OCI-LY3 (cell line): ENCODE data around the gene SND1.

Source experiments
- H2AFZ ChIP-seq: fragments of 200-600, 300-600 bp; shearing (Covaris generic); 2 replicates; pipeline ENCODE4 v1.6.0; 2014; ENCODE audit warnings: antibody characterized with exemption, low read depth, low read length
- H3K27ac ChIP-seq: fragments of 200-600, 300-600 bp; sonication (generic); 2 replicates; pipeline ENCODE4 v1.5.1; 2014; ENCODE audit warnings: mild to moderate bottlenecking, low read length, moderate library complexity, mixed read lengths
- H3K27me3 ChIP-seq: fragments of 200-600, 300-600 bp; sonication (generic); 2 replicates; pipeline ENCODE4 v1.6.1; 2014; ENCODE audit warnings: low read depth, low read length, mixed read lengths
- H3K36me3 ChIP-seq: fragments of 200-600, 300-600 bp; sonication (generic); replicated peaks from 2 replicates; pipeline ENCODE3; 2014; ENCODE audit warnings: low read depth, low read length, mixed read lengths
- H3K4me1 ChIP-seq: fragments of 300-600, 200-600 bp; sonication (generic); 2 replicates; pipeline ENCODE4 v1.6.1; 2014; ENCODE audit warnings: low read length, mixed read lengths
- H3K4me2 ChIP-seq: fragments of 200-600, 300-600 bp; sonication (generic); 2 replicates; pipeline ENCODE4 v1.6.1; 2014; ENCODE audit warnings: low read length, mixed read lengths
- H3K4me3 ChIP-seq: fragments of 300-600, 200-600 bp; sonication (generic); 2 replicates; pipeline ENCODE4 v1.5.1; 2014; ENCODE audit warnings: antibody characterized with exemption, mild to moderate bottlenecking, low read length, moderate library complexity
- H3K79me2 ChIP-seq: fragments of 300-600, 200-600 bp; shearing (Covaris generic); 2 replicates; pipeline ENCODE4 v1.6.1; 2014; ENCODE audit warnings: mild to moderate bottlenecking, low read length, mixed read lengths
- H3K9ac ChIP-seq: fragments of 300-600, 200-600 bp; shearing (Covaris generic); 2 replicates; pipeline ENCODE4 v1.6.0; 2014; ENCODE audit warnings: mild to moderate bottlenecking, low read length, moderate library complexity
- H3K9me3 ChIP-seq: fragments of 200-600, 300-600 bp; shearing (Covaris generic); 2 replicates; pipeline ENCODE4 v1.6.1; 2014; ENCODE audit warnings: low read length, mixed read lengths; ENCODE audit not compliant: insufficient read depth
- H4K20me1 ChIP-seq: fragments of 200-600, 300-600 bp; sonication (generic); 2 replicates; pipeline ENCODE4 v1.6.1; 2016; ENCODE audit warnings: low read length, mixed read lengths; ENCODE audit not compliant: insufficient read depth
- CTCF ChIP-seq: fragments of 200-600, 300-600 bp; sonication (generic); IDR thresholded peaks from 2 replicates; pipeline ENCODE4 v1.5.1; 2014; ENCODE audit warnings: antibody characterized with exemption, low read length, low read depth
- EZH2phosphoT487 ChIP-seq: fragments of 200-600 bp; shearing (Covaris generic); IDR thresholded peaks from 2 replicates; pipeline ENCODE4 v1.6.1; 2018; ENCODE audit warnings: antibody characterized with exemption, mixed run types, low read depth

SND1 gene

GRCh38 chr7:127953423-127954356, 301.7 kb downstream of the SND1 start:
- Histone ChIP-seq H3K27me3 (no peaks in the 10 kb centered on the region), H3K9me3 (no peaks in the 10 kb centered on the region), H3K4me3 (no peak overlapping the region), H3K27ac (no peak overlapping the region), H3K4me2 (no peak overlapping the region), H3K4me1 (peaks cover 14% of the 10 kb centered on the region), H3K9ac (no peak overlapping the region), H2AFZ (no peak overlapping the region), H3K36me3 (peaks cover 30% of the 10 kb centered on the region), H4K20me1 (peaks cover 18% of the 10 kb centered on the region), H3K79me2 (peaks cover 12% of the 10 kb centered on the region; the same call in 1 of the 2 replicates)
- TF ChIP-seq EZH2phosphoT487 (no peak), CTCF (no peak)

- Histone ChIP-seq H3K4me1 (peaks cover 20% of the 10 kb centered on the region), H3K9me3 (no peaks in the 10 kb centered on the region), H3K4me3 (no peak overlapping the region), H3K79me2 (peaks cover 18% of the 10 kb centered on the region; the same call in 1 of the 2 replicates), H3K4me2 (no peak overlapping the region), H2AFZ (no peak overlapping the region), H3K36me3 (peaks cover 35% of the 10 kb centered on the region), H3K27me3 (no peaks in the 10 kb centered on the region), H4K20me1 (peaks cover 25% of the 10 kb centered on the region), H3K27ac (no peak overlapping the region), H3K9ac (no peak overlapping the region)
- TF ChIP-seq EZH2phosphoT487 (no peak), CTCF (no peak)
Measured at GRCh38 chr7:127954357-127954748, 302.4 kb downstream of the SND1 start.

- peaks cover 37% of the 10 kb centered on the region for H3K36me3 ChIP-seq
- no peak overlapping the region for H3K27ac ChIP-seq
- no peak for TF ChIP-seq CTCF
- no peak for TF ChIP-seq EZH2phosphoT487
- H2AFZ ChIP-seq: no peak overlapping the region
- H3K4me1 ChIP-seq: peaks cover 28% of the 10 kb centered on the region
- no peak overlapping the region for H3K4me3 ChIP-seq
- H3K27me3 ChIP-seq: no peaks in the 10 kb centered on the region
- H3K79me2 ChIP-seq: peaks cover 20% of the 10 kb centered on the region; the same call in 1 of the 2 replicates
- no peak overlapping the region for H3K9ac ChIP-seq
- H3K4me2 ChIP-seq: no peak overlapping the region
- H4K20me1 ChIP-seq: peaks cover 30% of the 10 kb centered on the region
- H3K9me3 ChIP-seq: no peaks in the 10 kb centered on the region
Measured at GRCh38 chr7:127955051-127955531, 303.1 kb downstream of the SND1 start.

- Histone ChIP-seq H3K27ac (no peak overlapping the region), H3K9me3 (no peaks in the 10 kb centered on the region; the same call in 1 of the 2 replicates), H4K20me1 (peaks cover 33% of the 10 kb centered on the region; the same call in 1 of the 2 replicates), H3K36me3 (peaks cover 53% of the 10 kb centered on the region), H3K4me1 (peaks cover 37% of the 10 kb centered on the region), H3K9ac (no peak overlapping the region), H2AFZ (no peak overlapping the region), H3K4me2 (no peak overlapping the region), H3K27me3 (no peaks in the 10 kb centered on the region), H3K4me3 (no peak overlapping the region), H3K79me2 (peaks cover 37% of the 10 kb centered on the region)
- TF ChIP-seq EZH2phosphoT487 (no peak), CTCF (no peak)
Measured at GRCh38 chr7:127957886-127958285, 305.9 kb downstream of the SND1 start.
